ENCODE data around the gene SARNP. TPM values are rescaled to one million over a fixed set of nuclear protein-coding genes. Genes with fewer than 3 reads are reported as not detected.

The SARNP gene
- total and polyA plus RNA-seq, 8 donors, result 12.3 to 47.9 (median 17.3) TPM

DNA sequence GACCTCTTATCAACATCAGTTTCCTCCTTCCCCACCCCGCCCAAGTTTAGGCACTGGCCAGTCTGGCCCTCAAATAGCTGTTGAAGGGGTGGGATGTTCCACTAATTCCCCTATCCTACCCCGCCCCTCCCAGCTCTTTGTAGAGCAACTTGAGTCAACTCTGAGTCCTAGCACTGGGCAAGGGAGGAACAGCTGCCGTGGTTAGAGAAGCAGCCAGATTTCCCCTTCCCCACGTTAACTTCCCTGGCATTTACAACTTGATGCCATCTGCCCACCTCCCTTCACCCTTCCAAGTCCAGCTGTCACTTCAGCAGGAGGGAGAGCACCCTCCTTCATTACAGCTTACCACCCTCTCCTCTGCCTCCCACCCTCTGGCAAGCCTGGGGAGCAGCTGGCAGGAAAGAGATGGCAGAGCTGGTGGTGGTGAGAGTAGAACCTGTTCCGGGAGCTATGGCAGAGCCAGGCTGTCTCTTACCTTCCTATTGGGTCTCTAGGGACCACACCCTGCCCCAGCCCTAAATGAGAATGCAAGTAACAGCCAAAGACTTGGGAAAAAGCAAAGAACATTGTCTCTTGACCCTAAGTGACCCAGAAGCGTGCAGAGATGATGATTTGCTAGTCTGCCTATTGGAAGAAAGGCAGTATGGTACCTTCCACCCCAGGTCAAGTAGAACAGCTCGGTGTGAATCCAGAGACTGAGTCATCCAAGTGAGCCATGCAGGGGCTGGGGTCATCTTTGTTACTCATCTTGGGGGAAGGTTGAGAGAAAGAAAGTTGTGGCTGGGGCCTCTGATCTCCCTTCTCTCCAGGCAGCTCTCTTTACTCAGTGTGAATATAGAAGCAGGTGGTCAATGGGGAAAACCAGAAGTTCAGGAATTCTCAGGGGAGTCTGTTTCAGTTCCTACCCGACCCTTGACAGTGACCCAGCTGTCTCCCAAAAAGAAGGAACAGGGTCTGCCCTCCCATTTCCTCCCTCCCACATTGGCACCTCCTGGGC lies 100.2 kb downstream of the SARNP start:
- DNase-seq (no peak), ATAC-seq (no peak), FAIRE-seq (no peak)
- intact Hi-C loops (cut with DNase I), result no loop called here
- H3K36me3 ChIP-seq, result no peaks in the 10 kb centered on the region
- no peaks in the 10 kb centered on the region for H3K27me3 ChIP-seq
- 51 to 64% methylated on average over 8 of the region's 8 CpGs for WGBS, 2 donors
- H3K4me1 ChIP-seq, result peaks cover 15 to 46% (median 31%) of the 10 kb centered on the region in 3 donors
- peak overlapping the region in 3 of 4 donors; percentile 9 to 87 (median 85) for H3K27ac ChIP-seq
- peak overlapping the region; percentile 55 to 77 (median 66) for H3K4me3 ChIP-seq
- no peaks in the 10 kb centered on the region for H3K9me3 ChIP-seq
- TF ChIP-seq CTCF (IDR thresholded peaks at IDR 0.05), result no peak

- 1 to 5% methylated on average over 13 of the region's 13 CpGs for WGBS, 2 donors
- FAIRE-seq (no peak), DNase-seq (no peak), ATAC-seq (peak in 3 of 4 donors; percentile 4 to 11 (median 11))
- Histone ChIP-seq H3K9me3 (no peaks in the 10 kb centered on the region), H3K36me3 (no peaks in the 10 kb centered on the region), H3K27me3 (no peaks in the 10 kb centered on the region), H3K27ac (peak overlapping the region; percentile 85 to 96 (median 90)), H3K4me1 (peaks cover 15 to 46% (median 31%) of the 10 kb centered on the region in 3 donors), H3K4me3 (peak overlapping the region; percentile 55 to 77 (median 66))
- intact Hi-C loops (cut with DNase I), result no loop called here
- TF ChIP-seq CTCF (IDR thresholded peaks at IDR 0.05), result no peak
These were observed 101.0 kb downstream of the SARNP start for GRCh38 chr12:55716582-55716957.

GRCh38 chr12:55715833-55716581 lies 101.5 kb downstream of the SARNP start, which contains the start of gene BLOC1S1:
Gene BLOC1S1, plus strand, starts transcription at chr12:55716046. Its CDS starts 6 bp downstream, at chr12:55716052.
- Histone ChIP-seq H3K27ac (peak within 1 kb of the TSS; percentile 85 to 96 (median 90)), H3K9me3 (no peaks in the 10 kb centered on the region), H3K4me1 (peaks cover 15 to 44% (median 31%) of the 10 kb centered on the region in 3 donors), H3K27me3 (no peaks in the 10 kb centered on the region), H3K36me3 (no peaks in the 10 kb centered on the region), H3K4me3 (peak within 1 kb of the TSS; percentile 55 to 77 (median 66))
- DNase-seq, result peak; percentile 91 to 99 (median 96)
- no peak for FAIRE-seq
- intact Hi-C loops (cut with DNase I), result no loop called here
- TF ChIP-seq CTCF (IDR thresholded peaks at IDR 0.05), result no peak
- ATAC-seq, result peak; percentile 80 to 86 (median 84)
- WGBS, 2 donors, result 0 to 1% methylated on average over 42 of the region's 42 CpGs

DNA sequence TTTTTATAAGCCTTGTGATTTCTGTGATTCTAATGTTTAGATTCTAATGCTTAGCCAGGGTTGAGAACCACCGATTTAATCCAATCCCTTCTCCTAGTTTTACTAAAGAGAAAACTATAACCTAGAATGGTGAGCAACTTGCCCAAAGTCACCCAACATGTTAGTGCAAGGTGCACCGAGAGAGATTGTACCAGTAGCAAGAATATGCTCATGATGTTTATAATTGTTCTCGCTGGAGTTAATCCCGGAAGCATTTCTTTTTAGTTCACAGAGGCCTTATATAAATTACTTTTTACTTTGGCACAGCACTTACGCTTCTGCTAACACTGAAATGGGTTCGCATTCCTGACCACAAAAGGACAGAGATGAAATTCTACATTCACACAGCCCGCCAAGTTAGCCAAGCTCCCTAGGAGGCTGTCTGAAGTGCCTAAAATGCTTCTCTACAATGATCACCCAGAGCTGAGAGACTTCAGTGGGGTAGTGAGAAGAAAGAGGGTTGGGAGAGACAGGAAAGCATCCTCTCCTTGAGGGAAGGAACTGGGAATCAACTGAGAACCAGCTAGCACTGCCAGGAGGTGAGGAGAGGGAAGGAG lies 102.3 kb downstream of the SARNP start:
- WGBS, 2 donors, result 54 to 63% methylated on average over 7 of the region's 7 CpGs
- Histone ChIP-seq H3K36me3 (no peaks in the 10 kb centered on the region), H3K27ac (peak overlapping the region; percentile 85 to 96 (median 90)), H3K9me3 (no peaks in the 10 kb centered on the region), H3K4me3 (peak overlapping the region; percentile 55 to 77 (median 66)), H3K27me3 (no peaks in the 10 kb centered on the region), H3K4me1 (peaks cover 15 to 37% (median 25%) of the 10 kb centered on the region in 3 donors)
- ATAC-seq (no peak), FAIRE-seq (peak; percentile 5), DNase-seq (no peak)
- TF ChIP-seq CTCF (IDR thresholded peaks at IDR 0.05), result no peak
- intact Hi-C loops (cut with DNase I), result no loop called here

All from pancreas (tissue), 10 donors.